Suppressor macrophage (primary cell): Measurements from ENCODE around the gene TSPAN1.
"Not testable (repeated sequence)": the region's sequence is repeated elsewhere in the genome, so short reads cannot be mapped to it uniquely, and the experiment has no call there.

Experiments
- DNase-seq, 4 experiments: peaks; one replicate each; pipeline ENCODE4 v3.0.0-alpha.2; 2020 to 2022

TSPAN1 gene

DNA sequence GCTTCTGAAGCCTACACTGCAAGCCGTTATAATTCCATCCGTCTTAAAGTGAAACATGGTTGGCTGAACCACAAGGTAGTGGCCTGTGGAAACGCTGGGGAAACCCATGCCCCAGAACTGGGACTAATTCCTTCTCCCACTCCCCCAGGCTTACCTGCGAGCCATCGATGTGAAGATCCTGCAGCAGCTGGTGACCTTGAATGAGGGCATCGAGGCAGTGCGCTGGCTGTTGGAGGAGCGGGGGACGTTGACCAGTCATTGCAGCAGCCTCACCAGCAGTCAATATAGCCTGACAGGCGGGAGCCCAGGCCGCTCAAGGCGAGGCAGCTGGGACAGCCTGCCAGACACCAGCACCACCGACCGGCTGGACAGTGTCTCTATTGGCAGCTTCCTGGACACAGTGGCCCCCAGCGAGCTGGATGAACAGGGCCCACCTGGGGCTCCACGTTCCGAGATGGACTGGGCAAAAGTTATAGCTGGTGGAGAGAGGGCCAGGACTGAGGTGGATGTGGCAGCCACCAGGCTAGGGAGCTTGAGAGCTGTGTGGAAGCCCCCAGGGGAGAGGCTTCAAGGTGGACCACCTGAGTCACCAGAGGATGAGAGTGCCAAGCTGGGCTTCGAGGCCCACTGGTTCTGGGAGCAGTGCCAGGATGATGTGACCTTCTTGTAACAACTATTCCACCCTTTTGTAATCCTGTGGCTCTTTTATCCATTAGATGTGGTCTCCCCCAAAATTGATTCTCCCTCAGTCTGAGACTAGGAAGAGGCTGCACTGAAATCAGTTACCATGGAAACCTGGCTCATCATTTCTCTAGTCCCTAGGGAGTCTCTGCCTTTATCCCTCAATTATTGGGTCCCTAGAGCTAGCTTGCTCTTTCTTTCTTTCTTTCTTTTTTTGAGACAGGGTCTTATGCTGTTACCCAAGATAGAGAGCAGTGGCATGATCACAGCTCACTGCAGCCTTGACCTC is 44.9 kb downstream of the TSPAN1 start:
- no peak for DNase-seq

DNA sequence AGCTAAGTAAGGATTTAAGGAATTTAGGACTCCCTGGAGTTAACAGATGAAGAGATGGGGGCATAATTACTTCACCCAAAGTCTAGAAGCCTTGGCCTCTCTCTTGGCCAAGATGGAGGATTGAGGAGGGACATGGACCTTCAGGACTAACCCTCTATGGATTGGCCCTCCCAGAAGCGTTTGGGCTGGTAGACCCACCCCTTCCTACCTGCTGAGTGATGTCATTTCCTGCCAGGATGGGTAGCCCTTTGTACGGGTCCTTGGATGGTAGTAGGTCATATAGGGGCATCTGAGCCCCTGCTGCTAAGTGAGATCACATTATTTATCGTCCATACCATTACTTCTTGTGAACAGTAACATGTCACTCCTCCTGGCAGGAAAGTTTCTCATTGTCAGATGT is 45.9 kb downstream of the TSPAN1 start:
- no peak for DNase-seq

DNA sequence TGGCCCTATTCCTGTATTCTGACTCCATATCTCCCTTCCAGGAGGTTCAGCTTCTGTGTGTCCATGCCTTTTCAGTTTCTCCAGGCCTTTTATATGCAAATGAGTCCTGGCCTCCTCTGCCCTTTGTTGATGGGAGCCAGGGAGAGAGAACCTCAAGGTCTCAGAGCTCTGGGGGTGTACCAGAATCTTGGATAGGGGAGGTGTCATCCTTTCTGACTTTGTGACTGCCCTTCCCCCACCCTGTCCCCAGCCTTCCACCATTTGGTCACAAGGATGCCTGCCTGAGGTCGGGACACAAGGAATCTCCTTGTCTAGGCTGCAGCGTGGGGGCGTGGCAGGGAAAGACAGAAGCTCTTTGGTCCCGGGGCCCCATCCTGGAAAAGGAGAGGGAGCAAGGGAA is 46.9 kb downstream of the TSPAN1 start:
- no peak for DNase-seq

DNA sequence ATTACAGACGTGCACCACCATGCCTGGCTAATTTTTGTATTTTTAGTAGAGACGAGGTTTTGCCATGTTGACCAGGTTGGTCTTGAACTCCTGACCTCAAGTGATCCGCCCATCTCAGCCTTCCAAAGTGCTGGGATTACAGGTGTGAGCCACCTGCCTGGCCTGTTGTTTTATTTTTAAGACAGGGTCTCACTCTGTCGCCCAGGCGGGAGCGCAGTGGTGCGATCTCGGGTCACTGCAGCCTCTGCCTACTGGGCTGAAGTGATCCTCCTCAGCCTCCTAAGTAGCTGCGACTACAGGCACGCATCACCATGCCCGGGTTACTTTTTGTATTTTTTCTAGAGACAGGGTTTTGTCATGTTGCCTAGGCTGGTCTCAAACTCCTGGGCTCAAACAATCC is 48.2 kb downstream of the TSPAN1 start:
- not testable (repeated sequence) for DNase-seq

DNA sequence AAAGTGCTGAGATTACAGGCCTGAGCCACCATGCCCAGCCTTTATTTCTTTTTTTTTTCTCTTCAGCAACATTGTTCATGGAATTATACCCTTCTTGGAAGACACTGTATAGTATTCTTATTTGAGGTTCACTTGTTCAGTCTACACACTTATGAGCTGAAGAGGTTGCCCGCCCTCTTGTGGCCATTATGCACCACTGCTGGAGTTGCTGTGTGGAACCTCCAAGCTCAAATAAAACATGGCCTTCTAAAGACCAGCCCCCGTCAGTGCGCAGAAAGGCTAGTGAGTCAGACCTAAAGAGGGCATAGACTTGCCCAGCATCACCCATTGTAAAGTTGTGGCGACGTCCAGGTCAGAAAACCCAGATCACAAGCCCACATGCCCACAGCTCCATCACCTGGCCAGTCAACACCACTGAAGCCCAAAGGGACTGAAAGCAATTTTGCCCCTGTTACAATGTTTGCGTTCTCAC is 48.6 kb downstream of the TSPAN1 start:
- peak; percentile 81 to 91 (median 84) for DNase-seq

DNA sequence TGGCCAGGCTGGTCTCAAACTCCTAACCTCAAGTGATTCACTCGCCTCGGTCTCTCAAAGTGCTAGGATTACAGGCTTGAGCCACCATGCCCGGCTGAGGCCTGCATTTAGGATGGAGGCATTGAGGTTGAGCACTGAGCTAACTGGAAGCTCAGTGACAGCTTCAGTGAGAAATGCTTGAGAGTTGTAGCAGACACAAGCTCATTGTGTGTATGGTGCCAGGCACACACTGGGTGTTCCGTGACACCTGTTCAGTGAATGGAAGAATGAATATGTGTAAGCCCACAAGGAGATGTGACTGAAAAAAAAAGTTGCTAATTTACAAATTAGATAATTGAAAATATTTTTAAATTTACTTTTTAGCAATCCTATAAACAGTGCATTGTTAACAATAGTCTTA is 50.1 kb downstream of the TSPAN1 start:
- no peak for DNase-seq

DNA sequence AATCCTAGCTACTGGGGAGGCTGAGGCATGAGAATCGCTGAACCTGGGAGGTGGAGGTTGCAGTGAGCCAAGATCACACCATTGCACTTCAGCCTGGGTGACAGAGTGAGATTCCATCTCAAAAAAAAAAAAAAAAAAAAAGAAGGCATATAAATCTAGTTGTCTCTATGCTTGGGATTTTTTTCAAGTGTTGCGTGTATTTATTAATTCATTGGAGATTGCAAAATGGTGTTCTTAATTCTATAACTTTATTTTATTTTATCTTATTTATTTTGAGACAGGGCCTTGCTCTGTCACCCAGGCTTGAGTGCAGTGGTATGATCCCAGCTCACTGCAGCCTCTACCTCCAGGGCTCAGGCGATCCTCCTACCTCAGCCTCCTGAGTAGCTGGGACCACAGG is 56.3 kb downstream of the TSPAN1 start:
- not testable (repeated sequence) for DNase-seq
